Spinal cord (tissue), 10 donors: ENCODE results near the gene BRWD1. TPM values are rescaled to one million over a fixed set of nuclear protein-coding genes. Genes with fewer than 3 reads are reported as not detected.

Experiments used
- DNase-seq, 6 donors: peaks; one replicate each; pipeline versions ENCODE4 v3.0.0 to v3.0.0-alpha.2; 2013 to 2015; ENCODE audit warnings: low spot score in 6 of 6, low read depth in 4 of 6
- H3K27ac ChIP-seq: one replicate; pipeline ENCODE4 v1.5.1; 2013; ENCODE audit warnings: low read depth, low read length, control low read depth
- H3K27me3 ChIP-seq: one replicate; pipeline ENCODE4 v1.6.1; 2013; ENCODE audit warnings: low read length; ENCODE audit not compliant: control insufficient read depth, insufficient read depth
- H3K36me3 ChIP-seq: one replicate; pipeline ENCODE4 v1.6.1; 2013; ENCODE audit warnings: low read length; ENCODE audit not compliant: control insufficient read depth, insufficient read depth
- H3K4me1 ChIP-seq: one replicate; pipeline ENCODE4 v1.6.1; 2013; ENCODE audit warnings: low read length; ENCODE audit not compliant: control insufficient read depth, insufficient read depth
- H3K4me3 ChIP-seq: one replicate; pipeline ENCODE4 v1.5.1; 2013; ENCODE audit warnings: low read depth, low read length, control low read depth
- H3K9me3 ChIP-seq: one replicate; pipeline ENCODE4 v1.6.1; 2013; ENCODE audit warnings: low read length; ENCODE audit not compliant: control insufficient read depth, insufficient read depth
- WGBS: methylation state at CpG from one replicate; pipeline ENCODE4 v1.1.5; 2013; ENCODE audit warnings: missing lambda C conversion rate; ENCODE audit not compliant: insufficient coverage; 5-methylcytosine and 5-hydroxymethylcytosine counted together
- polyA plus RNA-seq, 2 donors: library from polyadenylated mRNA; unstranded; fragments of 120-200 nt; gene quantifications; one replicate each; pipeline ENCODE4 v1.2.1, GENCODE V29; 2013; ENCODE audit not compliant: insufficient read length in 2 of 2
- total RNA-seq, 2 donors: library from RNA; depleted of rRNA in 1 of 2; stranded (reverse); fragments of 120-200 nt in 1 of 2; fragments of >200 nt in 1 of 2; gene quantifications; one replicate each; pipeline versions ENCODE4 v1.2.3 to v1.2.4, GENCODE V29; 2013 to 2014
- donor health status: healthy.

BRWD1 gene
- total and polyA plus RNA-seq, 4 donors = 78.2 to 180 (median 109) TPM

DNA sequence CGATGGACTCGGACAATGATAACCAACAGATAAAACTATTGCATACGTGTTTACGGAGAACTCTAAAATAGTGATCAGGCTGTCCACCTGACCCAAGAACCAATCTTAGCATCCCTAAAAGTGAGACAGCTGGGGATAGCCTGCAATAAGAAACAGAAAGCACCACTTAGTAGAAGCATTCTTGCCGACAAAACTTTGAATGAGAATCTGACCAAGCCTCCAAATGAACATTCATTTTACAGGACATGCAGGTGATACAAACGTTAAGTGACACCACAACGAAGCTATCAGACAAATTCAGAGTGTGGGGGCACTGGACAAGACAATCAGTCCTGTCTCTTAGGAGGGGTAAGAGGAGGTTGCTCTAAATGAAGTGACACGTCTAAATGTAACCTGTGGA, 131.4 kb downstream of the BRWD1 start:
- Histone ChIP-seq H3K36me3 (no peaks in the 10 kb centered on the region), H3K27me3 (no peaks in the 10 kb centered on the region), H3K27ac (no peak overlapping the region), H3K4me3 (peak overlapping the region; percentile 81), H3K9me3 (no peaks in the 10 kb centered on the region), H3K4me1 (no peaks in the 10 kb centered on the region)
- DNase-seq = no peak
- 49% methylated on average over 7 of the region's 8 CpGs for WGBS

DNA sequence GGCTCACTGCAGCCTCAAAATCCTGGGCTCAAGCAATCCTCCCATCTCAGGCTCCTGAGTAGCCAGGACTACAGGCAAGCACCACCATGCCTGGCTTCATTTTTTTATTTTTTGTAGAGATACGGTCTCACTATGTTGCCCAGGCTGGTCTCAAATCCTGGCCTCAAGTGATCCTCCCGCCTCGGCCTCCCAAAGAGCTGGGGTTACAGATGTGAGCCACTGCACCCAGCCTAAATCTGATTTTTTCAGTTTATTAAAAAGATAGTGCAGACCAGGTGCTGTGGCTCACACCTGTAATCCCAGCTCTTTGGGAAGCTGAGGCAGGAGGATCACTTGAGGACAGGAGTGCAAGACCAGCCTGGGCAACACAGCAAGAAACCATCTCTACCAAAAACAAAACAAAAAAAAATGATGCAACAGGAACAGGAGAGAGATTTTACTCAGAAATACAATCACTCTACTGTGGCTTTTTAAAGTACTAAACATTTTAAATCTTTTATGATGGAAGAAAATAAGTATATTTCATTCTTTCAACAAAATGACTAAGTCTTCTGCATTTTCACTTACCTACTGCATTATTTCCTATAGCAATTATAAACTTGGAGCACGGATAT, 132.1 kb downstream of the BRWD1 start:
- Histone ChIP-seq H3K27me3 (no peaks in the 10 kb centered on the region), H3K9me3 (no peaks in the 10 kb centered on the region), H3K27ac (no peak overlapping the region), H3K36me3 (no peaks in the 10 kb centered on the region), H3K4me3 (no peak overlapping the region), H3K4me1 (no peaks in the 10 kb centered on the region)
- 91% methylated on average over 3 of the region's 4 CpGs for WGBS
- DNase-seq = no peak

DNA sequence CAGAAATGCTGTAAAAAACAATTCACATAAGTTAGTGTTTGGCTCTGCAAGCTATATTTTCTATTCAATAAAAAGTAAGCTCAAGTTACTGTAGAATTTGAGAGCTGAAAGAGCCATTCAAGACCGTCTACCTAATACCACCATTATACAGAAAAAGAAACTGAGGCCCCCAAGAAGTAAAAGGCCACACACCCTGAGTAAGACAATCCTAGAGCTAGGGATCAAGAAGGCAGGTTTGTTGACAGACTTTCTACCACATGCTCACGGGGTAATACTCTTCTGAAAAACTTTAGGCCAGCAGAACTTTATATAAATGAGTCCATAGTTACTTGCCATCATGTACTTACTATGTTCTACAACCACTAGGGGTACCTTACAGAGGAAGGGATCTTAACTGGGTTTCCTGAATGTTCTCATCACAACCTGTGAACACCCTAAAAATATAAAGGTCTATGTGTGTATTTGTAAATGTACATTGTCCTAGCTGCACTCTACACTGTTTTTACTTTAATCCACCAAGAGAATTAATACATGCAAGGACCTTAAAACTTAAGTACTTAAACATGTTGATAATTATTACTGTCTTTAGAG, 132.9 kb downstream of the BRWD1 start:
- Histone ChIP-seq H3K27ac (no peak overlapping the region), H3K27me3 (no peaks in the 10 kb centered on the region), H3K36me3 (no peaks in the 10 kb centered on the region), H3K4me1 (no peaks in the 10 kb centered on the region), H3K9me3 (no peaks in the 10 kb centered on the region), H3K4me3 (no peak overlapping the region)
- WGBS = no CpG with 5 or more reads among the region's 2 CpGs
- no peak for DNase-seq

DNA sequence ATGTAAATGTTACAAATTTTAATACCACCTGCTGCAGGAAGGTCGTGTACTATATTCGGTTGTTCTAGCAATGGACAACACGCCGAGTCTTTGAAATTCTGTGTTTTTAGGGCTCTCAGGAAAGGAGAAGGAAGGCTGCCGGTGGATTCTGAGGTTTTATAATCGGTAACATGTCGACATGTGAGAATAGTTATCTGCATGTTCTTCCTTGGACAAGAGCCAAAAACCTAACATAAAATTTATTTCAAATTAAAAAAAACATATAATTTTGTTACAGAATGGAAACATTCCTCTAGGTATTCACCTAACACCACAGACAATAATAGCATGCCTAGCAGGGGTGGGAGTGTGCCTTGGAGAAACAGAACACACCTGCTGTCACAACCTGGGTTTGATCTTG, 135.0 kb downstream of the BRWD1 start:
- no peak for DNase-seq
- Histone ChIP-seq H3K27ac (no peak overlapping the region), H3K4me1 (no peaks in the 10 kb centered on the region), H3K9me3 (no peaks in the 10 kb centered on the region), H3K36me3 (peaks cover 2% of the 10 kb centered on the region), H3K4me3 (no peak overlapping the region), H3K27me3 (no peaks in the 10 kb centered on the region)
- WGBS = 100% methylated on average over 3 of the region's 7 CpGs

DNA sequence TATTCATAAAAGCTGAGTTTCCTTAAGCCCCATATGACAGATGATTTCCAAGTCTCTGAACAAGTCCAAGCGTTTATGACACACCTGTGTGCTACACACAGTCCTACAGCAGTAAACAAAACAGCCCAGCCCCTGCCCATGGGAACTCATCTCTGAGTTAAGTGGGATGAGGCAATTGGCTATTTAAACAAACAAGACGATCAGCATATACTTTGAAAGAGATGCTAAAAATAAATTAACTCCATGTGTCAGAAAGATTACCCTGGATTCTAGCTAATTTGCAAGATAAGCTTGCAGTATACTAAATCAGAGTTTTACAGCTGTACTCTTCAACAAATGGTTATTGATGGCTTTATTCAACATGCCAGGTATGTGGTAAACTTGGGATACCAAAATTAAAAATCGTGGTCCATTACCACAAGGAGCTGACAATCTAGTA, 137.1 kb downstream of the BRWD1 start:
- no peaks in the 10 kb centered on the region for H3K9me3 ChIP-seq
- no peaks in the 10 kb centered on the region for H3K4me1 ChIP-seq
- WGBS = no CpG with 5 or more reads among the region's 3 CpGs
- H3K27ac ChIP-seq = no peak overlapping the region
- no peak overlapping the region for H3K4me3 ChIP-seq
- H3K27me3 ChIP-seq = no peaks in the 10 kb centered on the region
- peak in 2 of 6 donors; percentile 10 to 88 for DNase-seq
- peaks cover 3% of the 10 kb centered on the region for H3K36me3 ChIP-seq

DNA sequence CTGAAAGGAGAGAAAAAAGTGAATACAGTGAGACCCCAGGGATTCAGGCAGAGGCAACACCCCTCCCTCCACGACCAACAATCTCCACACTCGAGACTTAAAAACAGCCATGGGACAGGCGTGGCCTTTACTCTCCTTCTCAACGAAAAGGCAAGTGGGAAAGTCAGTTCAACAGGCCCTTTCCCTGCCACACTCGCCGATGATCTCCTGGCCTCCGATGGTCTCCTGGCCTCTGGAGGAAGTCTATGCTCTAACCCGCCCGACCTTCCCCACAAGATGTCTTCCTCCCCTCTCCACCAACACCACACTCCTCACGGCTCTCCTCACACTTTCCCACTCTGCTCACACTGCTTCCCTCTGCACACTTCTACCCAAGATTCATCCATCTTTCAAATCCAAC, 137.8 kb downstream of the BRWD1 start:
- WGBS = 73% methylated on average over 10 of the region's 10 CpGs
- H3K4me1 ChIP-seq = no peaks in the 10 kb centered on the region

DNA sequence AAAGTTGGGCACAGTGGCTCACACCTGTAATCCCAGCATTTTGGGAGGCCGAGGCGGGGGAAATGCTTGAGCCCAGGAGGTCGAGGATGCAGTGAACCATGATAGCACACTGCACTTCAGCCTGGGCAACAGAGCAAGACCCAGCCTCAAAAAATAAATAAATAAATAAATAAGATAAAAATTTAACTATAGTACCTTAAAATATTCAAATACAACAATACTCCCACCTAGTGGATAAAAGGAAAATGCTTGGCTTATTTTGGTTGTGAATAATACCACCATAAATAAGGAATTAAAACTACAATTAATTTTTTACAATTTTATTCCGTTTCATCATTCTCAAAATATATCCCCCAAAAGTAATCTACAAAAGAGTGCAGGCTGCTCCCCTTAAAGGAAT, 138.3 kb downstream of the BRWD1 start:
- peaks cover 5% of the 10 kb centered on the region for H3K36me3 ChIP-seq
- H3K27ac ChIP-seq = no peak overlapping the region
- no peak overlapping the region for H3K4me3 ChIP-seq
- no peaks in the 10 kb centered on the region for H3K9me3 ChIP-seq
- DNase-seq = peak in 3 of 6 donors; percentile 10 to 78 (median 32)
- no peaks in the 10 kb centered on the region for H3K4me1 ChIP-seq
- H3K27me3 ChIP-seq = no peaks in the 10 kb centered on the region
- WGBS = no CpG with 5 or more reads among the region's 4 CpGs

More for the DNA sequence above, 137.8 kb downstream of the BRWD1 start:
- DNase-seq = no peak
- Histone ChIP-seq H3K9me3 (no peaks in the 10 kb centered on the region), H3K36me3 (peaks cover 5% of the 10 kb centered on the region), H3K27me3 (no peaks in the 10 kb centered on the region), H3K4me3 (no peak overlapping the region), H3K27ac (no peak overlapping the region)

DNA sequence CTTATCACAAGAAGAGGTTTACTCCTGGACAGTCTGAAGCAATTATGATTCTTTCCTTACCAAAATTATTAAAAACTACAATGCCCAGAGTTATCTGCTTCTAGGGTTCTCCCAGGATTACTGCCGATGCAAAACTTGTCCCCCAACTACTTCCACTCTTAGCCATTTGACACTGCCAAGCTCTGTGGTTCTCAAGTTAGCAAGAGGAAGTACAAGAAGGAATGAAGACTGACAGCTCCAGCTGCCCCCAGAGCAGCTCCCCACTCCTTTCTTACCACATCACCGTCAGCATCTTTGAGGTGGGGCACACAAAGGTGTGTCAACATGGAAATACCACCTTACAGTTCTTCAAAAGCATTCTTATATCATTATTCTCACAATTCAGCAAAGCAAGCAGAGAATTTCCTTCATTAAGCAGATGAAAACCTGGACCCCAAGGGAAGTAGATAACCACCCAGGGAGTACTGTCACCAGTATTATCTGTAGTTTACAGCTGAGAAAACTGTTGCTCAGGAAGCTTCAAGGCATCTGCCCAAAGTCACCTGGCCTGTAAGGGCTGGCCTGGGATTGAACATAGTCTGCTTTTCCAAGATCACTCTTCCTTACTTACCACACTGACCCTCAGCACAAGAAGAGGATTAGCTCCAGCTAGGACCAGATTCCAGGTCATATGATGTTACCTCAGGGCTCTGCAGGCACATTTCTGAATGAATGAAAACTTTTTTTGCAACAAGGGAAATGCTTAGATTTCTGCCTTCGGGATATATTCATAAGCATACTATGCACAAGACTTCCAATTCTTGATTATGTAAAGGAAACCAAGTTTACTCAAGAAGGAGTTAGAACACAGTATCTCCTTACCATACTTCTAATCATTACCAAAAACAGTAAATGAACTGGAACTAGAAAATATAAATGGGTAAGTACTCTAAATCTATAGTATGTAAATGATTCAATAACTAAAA, 139.4 kb downstream of the BRWD1 start:
- WGBS = 90% methylated on average over 2 of the region's 3 CpGs
- H3K27me3 ChIP-seq = no peaks in the 10 kb centered on the region
- no peak overlapping the region for H3K27ac ChIP-seq
- no peaks in the 10 kb centered on the region for H3K4me1 ChIP-seq
- DNase-seq = no peak
- H3K9me3 ChIP-seq = no peaks in the 10 kb centered on the region
- peaks cover 5% of the 10 kb centered on the region for H3K36me3 ChIP-seq
- no peak overlapping the region for H3K4me3 ChIP-seq

DNA sequence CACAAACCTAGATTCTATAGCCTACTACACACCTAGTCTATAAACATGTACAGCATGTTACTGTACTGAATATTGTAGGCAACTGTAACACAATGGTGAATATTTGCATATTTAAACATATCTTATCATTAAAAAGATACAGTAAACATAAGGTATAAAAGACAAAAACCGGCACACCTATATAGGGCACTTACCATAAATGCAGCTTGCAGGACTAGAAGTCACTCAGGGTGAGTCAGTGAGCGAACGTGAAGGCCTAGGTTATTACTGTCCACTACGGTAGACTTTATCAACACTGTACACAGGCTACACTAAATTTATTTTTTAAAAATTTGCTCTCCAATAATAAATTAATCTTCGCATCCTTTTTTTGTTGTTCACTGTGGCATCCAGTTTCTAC, 143.5 kb downstream of the BRWD1 start:
- DNase-seq = no peak
- no peaks in the 10 kb centered on the region for H3K4me1 ChIP-seq
- WGBS = 100% methylated on average over 4 of the region's 5 CpGs
- H3K36me3 ChIP-seq = peaks cover 5% of the 10 kb centered on the region
- H3K4me3 ChIP-seq = no peak overlapping the region
- no peaks in the 10 kb centered on the region for H3K9me3 ChIP-seq
- no peaks in the 10 kb centered on the region for H3K27me3 ChIP-seq
- H3K27ac ChIP-seq = no peak overlapping the region
